GM04503 (cell line): ENCODE measurements around the gene UNC13B.

Source experiments
- DNase-seq: peaks from one replicate; pipeline ENCODE4 v3.0.0-alpha.2; 2012; ENCODE audit warnings: low read depth

UNC13B gene

GRCh38 chr9:35431467-35431866, 269.7 kb downstream of the UNC13B start:
- DNase-seq = no peak

- DNase-seq = no peak
Observed at GRCh38 chr9:35432076-35432475, 270.3 kb downstream of the UNC13B start.

- DNase-seq = no peak
Observed at GRCh38 chr9:35436933-35437332, 275.1 kb downstream of the UNC13B start.

GRCh38 chr9:35446012-35446411, 284.2 kb downstream of the UNC13B start:
- DNase-seq = no peak

- no peak for DNase-seq
Observed at GRCh38 chr9:35448496-35448895, 286.7 kb downstream of the UNC13B start.

GRCh38 chr9:35452481-35452880, 290.7 kb downstream of the UNC13B start:
- no peak for DNase-seq

GRCh38 chr9:35453786-35454185, 292.0 kb downstream of the UNC13B start:
- DNase-seq = no peak
